Trophoblast cell (in vitro differentiated cells and primary cell): ENCODE data around the gene AHNAK.

Source experiments
- DNase-seq, 2 donors: peaks; one replicate each; pipeline ENCODE4 v3.0.0-alpha.2; 2016
- H2AFZ ChIP-seq: 2 replicates; pipeline ENCODE4 v1.6.1; 2013; ENCODE audit warnings: low read length, moderate library complexity, mild to moderate bottlenecking; ENCODE audit not compliant: insufficient read depth, poor library complexity
- H2AK5ac ChIP-seq: 2 replicates; pipeline ENCODE4 v1.6.1; 2013; ENCODE audit warnings: mild to moderate bottlenecking, low read length
- H2BK120ac ChIP-seq: 2 replicates; pipeline ENCODE4 v1.6.1; 2013; ENCODE audit warnings: low read length, mild to moderate bottlenecking, moderate library complexity; ENCODE audit not compliant: insufficient read depth, poor library complexity
- H2BK12ac ChIP-seq: 2 replicates; pipeline ENCODE4 v1.6.1; 2013; ENCODE audit warnings: mild to moderate bottlenecking, low read length, moderate library complexity
- H2BK5ac ChIP-seq: 2 replicates; pipeline ENCODE4 v1.6.1; 2013; ENCODE audit warnings: low read length, low read depth, moderate library complexity, mild to moderate bottlenecking; ENCODE audit not compliant: poor library complexity
- H3K14ac ChIP-seq: 2 replicates; pipeline ENCODE4 v1.6.1; 2013; ENCODE audit warnings: mild to moderate bottlenecking, low read length
- H3K18ac ChIP-seq: 2 replicates; pipeline ENCODE4 v1.6.1; 2013; ENCODE audit warnings: mild to moderate bottlenecking, low read length
- H3K23ac ChIP-seq: 2 replicates; pipeline ENCODE4 v1.6.1; 2013; ENCODE audit warnings: low read length
- H3K27ac ChIP-seq: 2 replicates; pipeline ENCODE4 v1.5.1; 2013; ENCODE audit warnings: low read depth, mild to moderate bottlenecking, inconsistent platforms, low read length, moderate library complexity
- H3K27me3 ChIP-seq: 2 replicates; pipeline ENCODE4 v1.6.1; 2013; ENCODE audit warnings: inconsistent platforms, mild to moderate bottlenecking, low read length, moderate library complexity; ENCODE audit not compliant: insufficient read depth
- H3K36me3 ChIP-seq, 2 experiments: 1 replicate in 1 of 2; 2 replicates in 1 of 2; pipeline ENCODE4 v1.6.1; 2013; ENCODE audit warnings: low read length in 2 of 2, mild to moderate bottlenecking in 2 of 2, moderate library complexity in 1 of 2; ENCODE audit not compliant: insufficient read depth in 2 of 2, control insufficient read depth in 1 of 2
- H3K4ac ChIP-seq: 2 replicates; pipeline ENCODE4 v1.6.1; 2013; ENCODE audit warnings: low read depth, mild to moderate bottlenecking, low read length, moderate library complexity
- H3K4me1 ChIP-seq, 2 experiments: 1 replicate in 1 of 2; 2 replicates in 1 of 2; pipeline ENCODE4 v1.6.1; 2013; ENCODE audit warnings: low read length in 2 of 2, mild to moderate bottlenecking in 2 of 2, moderate library complexity in 1 of 2; ENCODE audit not compliant: insufficient read depth in 2 of 2, control insufficient read depth in 1 of 2
- H3K4me2 ChIP-seq: 2 replicates; pipeline ENCODE4 v1.6.1; 2013; ENCODE audit warnings: inconsistent platforms, mild to moderate bottlenecking, low read length, moderate library complexity
- H3K4me3 ChIP-seq: 2 replicates; pipeline ENCODE4 v1.5.1; 2013; ENCODE audit warnings: mild to moderate bottlenecking, low read depth, low read length, inconsistent platforms
- H3K79me1 ChIP-seq: one replicate; pipeline ENCODE4 v1.6.1; 2013; ENCODE audit warnings: low read length
- H3K79me2 ChIP-seq: 2 replicates; pipeline ENCODE4 v1.6.1; 2013; ENCODE audit warnings: low read length, mild to moderate bottlenecking; ENCODE audit not compliant: control insufficient read depth, insufficient read depth, poor library complexity
- H3K9ac ChIP-seq: 2 replicates; pipeline ENCODE4 v1.6.1; 2013; ENCODE audit warnings: mild to moderate bottlenecking, low read length
- H3K9me3 ChIP-seq: 2 replicates; pipeline ENCODE4 v1.6.1; 2013; ENCODE audit warnings: low read depth, mild to moderate bottlenecking, control low read depth, inconsistent platforms, low read length; ENCODE audit not compliant: insufficient read depth
- H4K12ac ChIP-seq: 2 replicates; pipeline ENCODE4 v1.6.1; 2013; ENCODE audit warnings: low read depth, mild to moderate bottlenecking, low read length, moderate library complexity
- H4K8ac ChIP-seq: 2 replicates; pipeline ENCODE4 v1.6.1; 2013; ENCODE audit warnings: low read depth, mild to moderate bottlenecking, low read length, moderate library complexity
- H4K91ac ChIP-seq: one replicate; pipeline ENCODE4 v1.6.1; 2013; ENCODE audit warnings: low read depth, mild to moderate bottlenecking, low read length, moderate library complexity
- WGBS: extraction: QIAGEN DNeasy Blood & Tissue Kit; methylation state at CpG from one replicate; pipeline ENCODE4 v1.1.7; 2013; ENCODE audit warnings: missing lambda C conversion rate; ENCODE audit not compliant: insufficient read length, insufficient coverage; ENCODE audit errors: extremely low coverage; 5-methylcytosine and 5-hydroxymethylcytosine counted together

Gene AHNAK

GRCh38 chr11:62416596-62416995 lies 130.0 kb downstream of the AHNAK start:
- Histone ChIP-seq H3K23ac (no peak overlapping the region), H3K4ac (no peak overlapping the region), H2BK120ac (no peak overlapping the region), H2AFZ (no peak overlapping the region), H2BK12ac (peak overlapping the region; percentile 29), H2AK5ac (no peak overlapping the region), H3K79me1 (no peaks in the 10 kb centered on the region), H4K91ac (no peak overlapping the region), H3K14ac (no peak overlapping the region), H3K9ac (no peak overlapping the region), H3K4me3 (no peak overlapping the region), H3K4me1 (peaks cover 7 to 8% of the 10 kb centered on the region in 2 experiments), H3K27me3 (no peaks in the 10 kb centered on the region), H3K79me2 (no peaks in the 10 kb centered on the region), H3K36me3 (no peaks in the 10 kb centered on the region), H3K9me3 (no peaks in the 10 kb centered on the region), H3K18ac (no peak overlapping the region), H2BK5ac (no peak overlapping the region), H3K4me2 (no peak overlapping the region), H4K12ac (no peak overlapping the region), H3K27ac (no peak overlapping the region), H4K8ac (no peak overlapping the region)
- peak in 1 of 2 donors; percentile 51 for DNase-seq
- no CpG with 5 or more reads among the region's 12 CpGs for WGBS

GRCh38 chr11:62413060-62413696 lies 133.4 kb downstream of the AHNAK start:
- H3K23ac ChIP-seq: no peak overlapping the region
- no peak overlapping the region for H4K12ac ChIP-seq
- no peak overlapping the region for H4K8ac ChIP-seq
- no peaks in the 10 kb centered on the region for H3K27me3 ChIP-seq
- H3K4me1 ChIP-seq: peaks cover 7 to 8% of the 10 kb centered on the region in 2 experiments
- DNase-seq: no peak
- peak overlapping the region; percentile 52 for H2BK12ac ChIP-seq
- H2AFZ ChIP-seq: no peak overlapping the region
- H3K9me3 ChIP-seq: no peaks in the 10 kb centered on the region
- no peaks in the 10 kb centered on the region for H3K79me1 ChIP-seq
- no peak overlapping the region for H2BK120ac ChIP-seq
- no peak overlapping the region for H3K4me3 ChIP-seq
- no peak overlapping the region for H4K91ac ChIP-seq
- H3K18ac ChIP-seq: no peak overlapping the region
- H3K79me2 ChIP-seq: no peaks in the 10 kb centered on the region
- no peak overlapping the region for H3K4ac ChIP-seq
- H3K27ac ChIP-seq: no peak overlapping the region
- no peak overlapping the region for H3K9ac ChIP-seq
- WGBS: no CpG with 5 or more reads among the region's 8 CpGs
- no peak overlapping the region for H3K14ac ChIP-seq
- H2AK5ac ChIP-seq: no peak overlapping the region
- no peaks in the 10 kb centered on the region for H3K36me3 ChIP-seq
- no peak overlapping the region for H3K4me2 ChIP-seq
- no peak overlapping the region for H2BK5ac ChIP-seq

- Histone ChIP-seq H3K4ac (no peak overlapping the region), H3K9me3 (no peaks in the 10 kb centered on the region), H3K4me1 (peaks cover 5 to 6% of the 10 kb centered on the region in 2 experiments), H2BK12ac (no peak overlapping the region), H4K12ac (no peak overlapping the region), H3K79me1 (no peaks in the 10 kb centered on the region), H3K18ac (no peak overlapping the region), H2AK5ac (no peak overlapping the region), H3K23ac (no peak overlapping the region), H2BK5ac (no peak overlapping the region), H2BK120ac (no peak overlapping the region), H3K79me2 (no peaks in the 10 kb centered on the region), H4K91ac (no peak overlapping the region), H3K4me3 (no peak overlapping the region), H3K14ac (no peak overlapping the region), H4K8ac (no peak overlapping the region), H3K36me3 (no peaks in the 10 kb centered on the region), H3K27me3 (no peaks in the 10 kb centered on the region), H3K4me2 (no peak overlapping the region), H2AFZ (no peak overlapping the region), H3K9ac (no peak overlapping the region), H3K27ac (no peak overlapping the region)
- WGBS: no CpG with 5 or more reads among the region's 5 CpGs
- DNase-seq: no peak
Observed at GRCh38 chr11:62411524-62411923, 135.1 kb downstream of the AHNAK start.

GRCh38 chr11:62410972-62411371 lies 135.6 kb downstream of the AHNAK start:
- H3K4me3 ChIP-seq: no peak overlapping the region
- WGBS: no CpG with 5 or more reads among the region's 8 CpGs
- H3K23ac ChIP-seq: no peak overlapping the region
- no peak overlapping the region for H4K12ac ChIP-seq
- no peak overlapping the region for H2AFZ ChIP-seq
- no peak overlapping the region for H3K4me2 ChIP-seq
- no peaks in the 10 kb centered on the region for H3K9me3 ChIP-seq
- no peak overlapping the region for H4K8ac ChIP-seq
- H3K36me3 ChIP-seq: no peaks in the 10 kb centered on the region
- H2BK120ac ChIP-seq: no peak overlapping the region
- H3K4me1 ChIP-seq: peaks cover 3 to 6% of the 10 kb centered on the region in 2 experiments
- no peak overlapping the region for H3K14ac ChIP-seq
- H3K79me2 ChIP-seq: no peaks in the 10 kb centered on the region
- no peak overlapping the region for H2BK5ac ChIP-seq
- no peak overlapping the region for H2BK12ac ChIP-seq
- H3K27me3 ChIP-seq: no peaks in the 10 kb centered on the region
- H3K18ac ChIP-seq: no peak overlapping the region
- no peak overlapping the region for H3K27ac ChIP-seq
- no peak overlapping the region for H4K91ac ChIP-seq
- no peak overlapping the region for H3K9ac ChIP-seq
- no peak for DNase-seq
- no peak overlapping the region for H3K4ac ChIP-seq
- no peaks in the 10 kb centered on the region for H3K79me1 ChIP-seq
- peak overlapping the region; percentile 15 for H2AK5ac ChIP-seq
